Measurements from ENCODE around the gene IFI44. TPM values are rescaled to one million over a fixed set of nuclear protein-coding genes. Genes with fewer than 3 reads are reported as not detected.

IFI44 gene
- total RNA-seq, 2 donors from 2014 or later: 34.9 to 43.5 TPM

DNA sequence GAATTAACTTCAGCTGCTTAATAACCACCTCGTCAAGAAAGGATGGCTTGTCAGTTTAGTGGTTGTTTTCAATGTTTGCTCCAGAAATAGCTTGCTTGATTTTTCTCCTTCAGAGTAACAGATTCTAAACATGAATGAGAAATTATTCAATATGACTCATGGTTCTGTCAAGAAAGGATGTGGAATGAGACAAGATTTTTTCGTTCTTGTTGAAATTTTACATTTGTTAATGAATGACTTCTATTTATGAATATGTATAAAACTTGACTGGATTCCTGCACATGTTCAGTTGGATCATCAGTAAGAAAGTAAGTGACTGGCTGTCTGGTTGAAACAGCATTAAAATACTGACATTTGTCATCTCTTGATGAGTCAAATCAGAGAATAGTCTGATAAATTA lies 38.3 kb downstream of the IFI44 start:
- Histone ChIP-seq H3K27me3 (replicated peaks; ENCODE audit: insufficient read depth) (no peaks in the 10 kb centered on the region), H3K36me3 (no peaks in the 10 kb centered on the region), H3K9me3 (no peaks in the 10 kb centered on the region), H3K4me1 (ENCODE audit: control insufficient read depth in 1 of 2, low read depth in 2 of 2) (no peaks in the 10 kb centered on the region), H3K4me3 (no peak overlapping the region), H3K27ac (no peak overlapping the region)
- ATAC-seq (ENCODE audit: insufficient number of reproducible peaks, low FRiP score, low read depth) (no peak), DNase-seq (ENCODE audit: low spot score) (no peak)
- TF ChIP-seq CTCF (IDR thresholded peaks at IDR 0.05): no peak

GRCh38 chr1:78688697-78689096 lies 39.1 kb downstream of the IFI44 start:
- Histone ChIP-seq H3K27me3 (replicated peaks; ENCODE audit: insufficient read depth) (no peaks in the 10 kb centered on the region), H3K27ac (no peak overlapping the region), H3K36me3 (no peaks in the 10 kb centered on the region), H3K4me3 (no peak overlapping the region), H3K4me1 (ENCODE audit: control insufficient read depth in 1 of 2, low read depth in 2 of 2) (no peaks in the 10 kb centered on the region), H3K9me3 (no peaks in the 10 kb centered on the region)
- no peak for TF ChIP-seq CTCF (IDR thresholded peaks at IDR 0.05)
- ATAC-seq (ENCODE audit: insufficient number of reproducible peaks, low FRiP score, low read depth) (no peak), DNase-seq (ENCODE audit: low spot score) (no peak)

DNA sequence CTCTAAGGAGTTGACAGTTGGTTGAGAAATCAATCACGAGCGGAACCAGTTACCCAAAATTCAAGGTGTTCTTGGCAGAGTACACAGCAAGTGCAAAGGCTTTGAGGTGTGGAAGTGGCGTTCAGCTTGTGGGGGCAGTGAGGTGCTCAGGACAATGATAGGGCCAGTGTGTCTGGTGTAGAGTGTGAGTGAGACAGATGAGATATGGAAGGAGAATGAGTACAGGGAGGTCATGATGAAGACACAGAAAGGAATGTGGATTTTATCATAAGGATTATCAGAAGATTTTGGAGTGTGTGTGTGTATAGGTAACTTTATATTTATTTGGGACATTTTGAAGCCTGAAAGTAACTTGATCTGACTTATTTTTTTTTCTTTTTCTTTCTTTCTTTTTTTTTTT lies 40.9 kb downstream of the IFI44 start:
- Histone ChIP-seq H3K4me3 (no peak overlapping the region), H3K4me1 (ENCODE audit: control insufficient read depth in 1 of 2, low read depth in 2 of 2) (no peaks in the 10 kb centered on the region), H3K36me3 (no peaks in the 10 kb centered on the region), H3K27me3 (replicated peaks; ENCODE audit: insufficient read depth) (no peaks in the 10 kb centered on the region), H3K9me3 (no peaks in the 10 kb centered on the region), H3K27ac (no peak overlapping the region)
- DNase-seq (ENCODE audit: low spot score) (no peak), ATAC-seq (ENCODE audit: insufficient number of reproducible peaks, low FRiP score, low read depth) (no peak)
- TF ChIP-seq CTCF (IDR thresholded peaks at IDR 0.05): no peak

DNA sequence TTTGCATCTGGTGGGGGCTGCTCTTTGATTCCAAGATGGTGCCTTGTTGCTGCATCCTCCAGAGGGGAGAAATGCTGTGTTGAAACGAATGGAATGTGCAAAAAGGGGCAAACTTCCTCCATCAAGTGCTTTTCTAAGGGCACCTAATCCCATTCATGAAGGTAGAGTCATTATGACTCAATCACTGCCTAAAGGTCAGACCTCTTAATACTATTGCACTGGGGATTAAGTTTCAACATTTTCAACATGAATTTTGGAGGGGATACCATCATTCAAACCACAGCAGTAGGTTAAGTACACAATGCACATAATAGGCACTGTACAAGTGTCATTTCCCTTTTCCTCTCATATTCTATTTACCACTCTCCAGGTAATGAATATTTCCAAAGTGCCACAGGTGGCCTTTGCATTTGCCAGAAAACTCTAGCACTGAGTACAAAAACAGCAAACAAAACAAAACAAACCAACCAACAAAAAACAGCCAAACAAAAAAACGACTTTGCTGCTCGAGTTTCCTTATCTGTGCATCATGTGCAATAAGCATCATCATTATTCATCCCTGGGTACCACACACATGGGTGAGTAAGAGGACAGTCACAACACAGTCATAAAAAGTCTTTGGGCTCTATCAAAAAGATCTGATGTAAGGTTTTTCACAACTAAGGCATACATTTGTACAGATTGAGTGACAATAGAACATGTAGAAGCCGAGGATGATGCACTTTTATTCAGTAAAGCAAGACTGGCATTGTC lies 42.5 kb downstream of the IFI44 start:
- Histone ChIP-seq H3K27me3 (replicated peaks; ENCODE audit: insufficient read depth) (no peaks in the 10 kb centered on the region), H3K27ac (no peak overlapping the region), H3K4me3 (no peak overlapping the region), H3K9me3 (no peaks in the 10 kb centered on the region), H3K4me1 (ENCODE audit: control insufficient read depth in 1 of 2, low read depth in 2 of 2) (no peaks in the 10 kb centered on the region), H3K36me3 (no peaks in the 10 kb centered on the region)
- ATAC-seq (ENCODE audit: insufficient number of reproducible peaks, low FRiP score, low read depth) (no peak), DNase-seq (ENCODE audit: low spot score) (no peak)
- no peak for TF ChIP-seq CTCF (IDR thresholded peaks at IDR 0.05)

DNA sequence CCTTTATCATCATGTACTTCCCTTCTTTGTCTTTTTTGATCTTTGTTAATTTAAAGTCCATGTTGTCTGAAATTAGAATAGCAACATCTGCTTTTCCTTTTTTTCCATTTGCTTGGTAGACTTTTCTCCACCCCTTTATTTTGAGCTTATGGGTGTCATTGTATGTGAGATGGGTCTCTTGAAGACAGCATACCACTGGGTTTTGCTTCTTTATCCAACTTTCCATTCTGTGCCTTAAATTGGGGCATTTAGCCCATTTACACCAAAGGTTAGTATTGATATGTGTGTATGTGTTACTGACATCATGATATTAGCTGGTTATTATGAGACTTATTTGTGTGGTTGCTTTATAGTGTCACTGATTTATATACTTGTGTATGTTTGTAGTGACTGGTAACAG lies 50.2 kb downstream of the IFI44 start:
- Histone ChIP-seq H3K27ac (no peak overlapping the region), H3K9me3 (peaks cover 2% of the 10 kb centered on the region), H3K36me3 (no peaks in the 10 kb centered on the region), H3K27me3 (replicated peaks; ENCODE audit: insufficient read depth) (no peaks in the 10 kb centered on the region), H3K4me1 (ENCODE audit: control insufficient read depth in 1 of 2, low read depth in 2 of 2) (no peaks in the 10 kb centered on the region), H3K4me3 (no peak overlapping the region)
- no peak for TF ChIP-seq CTCF (IDR thresholded peaks at IDR 0.05)
- ATAC-seq (ENCODE audit: insufficient number of reproducible peaks, low FRiP score, low read depth) (no peak), DNase-seq (ENCODE audit: low spot score) (no peak)

All from thoracic aorta (tissue), 2 donors.